ENCODE measurements around the gene ALK.

DNA sequence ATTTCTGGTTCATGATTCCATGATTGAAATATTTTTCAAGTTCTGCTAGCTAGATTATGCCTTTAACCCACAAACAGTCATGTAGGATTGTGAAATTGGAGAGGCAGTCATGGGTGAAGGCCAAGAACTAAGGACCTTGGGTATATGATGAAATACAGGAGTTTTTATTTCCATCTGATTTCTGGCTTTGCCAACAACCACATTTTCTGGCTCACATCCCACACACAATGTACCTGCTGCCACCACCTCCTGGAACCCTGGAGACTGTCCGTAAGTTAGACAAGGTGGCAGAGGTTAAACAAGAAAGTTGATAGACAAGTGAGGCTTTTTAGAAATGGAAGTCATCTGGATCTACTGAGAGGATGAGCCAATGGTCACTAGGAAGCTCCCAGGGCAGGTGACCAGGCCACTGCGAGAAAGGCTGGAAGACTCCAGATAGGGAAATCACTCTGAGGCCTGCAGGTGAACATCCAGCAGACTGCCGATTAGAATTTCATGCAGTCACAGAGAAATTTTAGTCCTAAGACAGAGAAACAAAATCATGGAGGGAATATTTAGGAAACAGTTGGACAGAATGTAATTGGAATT lies 402.0 kb downstream of the ALK start:
- TF ChIP-seq, protein P1, sequence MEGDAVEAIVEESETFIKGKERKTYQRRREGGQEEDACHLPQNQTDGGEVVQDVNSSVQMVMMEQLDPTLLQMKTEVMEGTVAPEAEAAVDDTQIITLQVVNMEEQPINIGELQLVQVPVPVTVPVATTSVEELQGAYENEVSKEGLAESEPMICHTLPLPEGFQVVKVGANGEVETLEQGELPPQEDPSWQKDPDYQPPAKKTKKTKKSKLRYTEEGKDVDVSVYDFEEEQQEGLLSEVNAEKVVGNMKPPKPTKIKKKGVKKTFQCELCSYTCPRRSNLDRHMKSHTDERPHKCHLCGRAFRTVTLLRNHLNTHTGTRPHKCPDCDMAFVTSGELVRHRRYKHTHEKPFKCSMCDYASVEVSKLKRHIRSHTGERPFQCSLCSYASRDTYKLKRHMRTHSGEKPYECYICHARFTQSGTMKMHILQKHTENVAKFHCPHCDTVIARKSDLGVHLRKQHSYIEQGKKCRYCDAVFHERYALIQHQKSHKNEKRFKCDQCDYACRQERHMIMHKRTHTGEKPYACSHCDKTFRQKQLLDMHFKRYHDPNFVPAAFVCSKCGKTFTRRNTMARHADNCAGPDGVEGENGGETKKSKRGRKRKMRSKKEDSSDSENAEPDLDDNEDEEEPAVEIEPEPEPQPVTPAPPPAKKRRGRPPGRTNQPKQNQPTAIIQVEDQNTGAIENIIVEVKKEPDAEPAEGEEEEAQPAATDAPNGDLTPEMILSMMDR (IDR thresholded peaks at IDR 0.05): no peak
- TF ChIP-seq POLR2A (IDR thresholded peaks at IDR 0.05): no peak
- no peak for TF ChIP-seq EP300 (IDR thresholded peaks at IDR 0.05)
